GM20431 (cell line): ENCODE data around the gene EGF.

ENCODE experiments used
- in situ Hi-C: fragments of 300-500 bp; cut with MseI, MboI; formaldehyde crosslinking; loops from one replicate; pipeline ENCODE4 v1.15.0; 2020; ENCODE audit warnings: low sequenced_read_pairs; ENCODE audit not compliant: unreplicated experiment

The EGF gene

DNA sequence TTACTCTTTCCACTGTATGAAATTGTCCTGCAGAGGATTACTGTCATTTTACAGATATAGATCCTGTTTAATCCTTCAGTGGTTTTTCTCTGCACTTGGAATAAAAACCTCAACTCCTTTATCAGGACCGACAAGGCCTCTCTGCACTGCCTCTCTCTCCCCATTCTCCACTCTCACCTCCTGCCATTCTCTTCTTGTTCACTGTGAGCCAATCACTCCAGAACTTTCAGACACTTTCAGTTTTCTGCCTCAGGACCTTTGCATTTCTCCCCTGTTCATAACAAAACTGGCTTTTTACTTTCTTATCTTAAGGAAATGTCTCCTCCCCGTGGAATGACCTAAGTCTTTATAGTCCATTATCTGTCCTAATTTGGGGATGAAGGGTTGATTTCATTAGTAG, 148.4 kb downstream of the EGF start:
- in situ Hi-C loops: no loop called here
